Endothelial cell of umbilical vein (primary cell): ENCODE measurements around the gene ANKFN1. TPM values are rescaled to one million over a fixed set of nuclear protein-coding genes. Genes with fewer than 3 reads are reported as not detected.

ENCODE experiments used
- BruUV-seq: library from RNA; stranded (reverse); fragments of 400-500 nt; replicated peaks from 2 replicates; lab custom pipeline; 2021; lab: Mats Ljungman, UMichigan
- CTCF ChIA-PET: fragments of 300-600, 350-600 bp; sonication (Branson Sonifier 250); formaldehyde crosslinking; loops from one replicate; lab custom pipeline; 2021; ENCODE audit warnings: antibody characterized with exemption, inconsistent platforms; lab: Charles Lee
- POLR2A ChIA-PET: fragments of 300-600, 350-600 bp; sonication (Branson Sonifier 250); formaldehyde crosslinking; loops from one replicate; lab custom pipeline; 2021; ENCODE audit warnings: antibody characterized with exemption, inconsistent platforms; lab: Charles Lee
- DNase-seq: peaks from one replicate; pipeline ENCODE4 v3.0.0-alpha.2; 2011; ENCODE audit warnings: low read depth, low spot score
- FAIRE-seq: peaks from 2 replicates; lab custom pipeline; 2011; peaks lifted over from hg19 to GRCh38; lab: Jason Lieb, UNC
- H2AFZ ChIP-seq: 2 replicates; pipeline ENCODE4 v1.6.0; 2012; ENCODE audit warnings: low read depth, low read length, control low read depth, inconsistent platforms
- H3K27ac ChIP-seq: 2 replicates; pipeline ENCODE4 v1.5.1; 2011; ENCODE audit warnings: low read depth, mild to moderate bottlenecking, control low read depth, low read length, moderate library complexity; ENCODE audit not compliant: insufficient read depth
- H3K27me3 ChIP-seq, 2 experiments: 2 replicates each; pipeline versions ENCODE4 v1.6.0 to v1.6.1; 2011; ENCODE audit warnings: low read length in 2 of 2, mixed read lengths in 1 of 2; ENCODE audit not compliant: control insufficient read depth in 2 of 2, insufficient read depth in 2 of 2
- H3K36me3 ChIP-seq, 2 experiments: 2 replicates in 1 of 2; 3 replicates in 1 of 2; pipeline ENCODE4 v1.5.1; 2011; ENCODE audit warnings: low read length in 2 of 2, mild to moderate bottlenecking in 1 of 2, moderate library complexity in 1 of 2; ENCODE audit not compliant: control insufficient read depth in 2 of 2, insufficient read depth in 2 of 2; ENCODE audit errors: extremely low read depth in 1 of 2
- H3K4me1 ChIP-seq: 3 replicates; pipeline ENCODE4 v1.5.1; 2011; ENCODE audit warnings: mild to moderate bottlenecking, low read length; ENCODE audit not compliant: control insufficient read depth, insufficient read depth; ENCODE audit errors: extremely low read depth
- H3K4me2 ChIP-seq: 2 replicates; pipeline ENCODE4 v1.6.1; 2011; ENCODE audit warnings: low read length, control low read depth, mixed read lengths; ENCODE audit not compliant: insufficient read depth
- H3K4me3 ChIP-seq, 3 experiments: fragments of 200-600 bp in 1 of 3; sonication (generic), shearing (Covaris generic) in 1 of 3; replicated peaks in 1 of 3; 2 replicates each; pipeline ENCODE4 v1.5.1; 2011 to 2016; ENCODE audit warnings: control low read depth in 3 of 3, low read length in 3 of 3, mild to moderate bottlenecking in 2 of 3, inconsistent platforms in 1 of 3, low read depth in 1 of 3, moderate library complexity in 1 of 3; ENCODE audit not compliant: insufficient read depth in 1 of 3
- H3K79me2 ChIP-seq: 2 replicates; pipeline ENCODE4 v1.6.0; 2012; ENCODE audit warnings: low read length, inconsistent platforms; ENCODE audit not compliant: control insufficient read depth, insufficient read depth
- H3K9ac ChIP-seq: replicated peaks from 2 replicates; pipeline ENCODE3; 2011; ENCODE audit warnings: low read length, control low read depth; ENCODE audit not compliant: insufficient read depth; ENCODE audit errors: extremely low read depth
- H3K9me1 ChIP-seq: replicated peaks from 3 replicates; pipeline ENCODE4 v1.6.0; 2011; ENCODE audit warnings: mild to moderate bottlenecking, low read length; ENCODE audit not compliant: control insufficient read depth, insufficient read depth; ENCODE audit errors: extremely low read depth
- H3K9me3 ChIP-seq: replicated peaks from 2 replicates; pipeline ENCODE4 v1.5.1; 2012; ENCODE audit warnings: low read length, inconsistent platforms; ENCODE audit not compliant: control insufficient read depth, insufficient read depth
- H4K20me1 ChIP-seq: replicated peaks from 2 replicates; pipeline ENCODE3; 2011; ENCODE audit warnings: mild to moderate bottlenecking, low read length; ENCODE audit not compliant: control insufficient read depth, insufficient read depth; ENCODE audit errors: extremely low read depth
- EZH2 ChIP-seq: IDR thresholded peaks from 2 replicates; pipeline ENCODE4 v1.6.1; 2012; ENCODE audit warnings: borderline replicate concordance, low read depth, mild to moderate bottlenecking, moderate library complexity, low read length, inconsistent platforms; ENCODE audit not compliant: severe bottlenecking
- FOS ChIP-seq: IDR thresholded peaks from 2 replicates; pipeline ENCODE4 v1.6.1; 2011; ENCODE audit warnings: mild to moderate bottlenecking, low read length, moderate library complexity, borderline replicate concordance; ENCODE audit not compliant: insufficient read depth
- GATA2 ChIP-seq: IDR thresholded peaks from 2 replicates; pipeline ENCODE4 v1.7.0; 2011; ENCODE audit warnings: low read depth, mild to moderate bottlenecking, moderate library complexity, mixed read lengths, low read length; ENCODE audit not compliant: insufficient read length, insufficient read depth
- JUN ChIP-seq: IDR thresholded peaks from 2 replicates; pipeline ENCODE4 v1.6.1; 2011; ENCODE audit warnings: borderline replicate concordance, low read depth; ENCODE audit not compliant: insufficient read length, insufficient read depth
- MYC ChIP-seq: IDR thresholded peaks from one replicate; pipeline ENCODE4 v1.6.1; 2011; ENCODE audit warnings: mild to moderate bottlenecking, low read depth, low read length
- POLR2A ChIP-seq: IDR thresholded peaks from 2 replicates; pipeline ENCODE4 v1.6.1; 2012; ENCODE audit warnings: low read depth, mild to moderate bottlenecking, control low read depth, low read length
- POLR2AphosphoS5 ChIP-seq: IDR thresholded peaks from 2 replicates; pipeline ENCODE4 v1.6.1; 2012; ENCODE audit warnings: low read depth, mild to moderate bottlenecking, control low read depth, low read length, moderate library complexity; ENCODE audit not compliant: insufficient read depth
- dilution Hi-C: fragments of 300-500 bp; cut with MboI; formaldehyde crosslinking; loops from one replicate; pipeline ENCODE4 v1.15.0; 2019; ENCODE audit warnings: low sequenced_read_pairs; ENCODE audit not compliant: extremely low pct_ligation_motif_present
- intact Hi-C: fragments of 100-400 bp; cut with micrococcal nuclease; formaldehyde crosslinking; loops from one replicate; pipeline ENCODE4 v1.10.0; 2022
- polyA plus RNA-seq, 4 experiments: library from polyadenylated mRNA; depleted of rRNA in 3 of 4; stranded (reverse) in 3 of 4; unstranded in 1 of 4; fragments of >200 nt; gene quantifications; 2 replicates each; pipeline versions ENCODE4 v1.2.1 to v1.2.3, GENCODE V29; 2011 to 2012; ENCODE audit warnings: missing spikeins in 1 of 4
- total RNA-seq: library from RNA; stranded (reverse); gene quantifications from 2 replicates; pipeline ENCODE4 v1.2.3, GENCODE V29; 2021
- TF ChIP-seq, protein P1 (sequence below): IDR thresholded peaks from 2 replicates; pipeline ENCODE4 v1.6.1; 2011; ENCODE audit not compliant: insufficient read depth, insufficient read length
- TF ChIP-seq, protein P2 (sequence below), 2 donors: IDR thresholded peaks; 1 replicate in 1 of 2; 2 replicates in 1 of 2; pipeline ENCODE4 v1.5.1; 2011; ENCODE audit warnings: low read length in 2 of 2, mild to moderate bottlenecking in 2 of 2, moderate library complexity in 2 of 2, control low read depth in 1 of 2, inconsistent platforms in 1 of 2, low read depth in 1 of 2; ENCODE audit not compliant: insufficient read depth in 1 of 2; ENCODE audit errors: extremely low read depth in 1 of 2

Gene ANKFN1
- total and polyA plus RNA-seq, 2 donors (not counting 3 experiments of a cell fraction or from before 2014, with no cell fraction given), result 0.15 TPM; not detected in 1

DNA sequence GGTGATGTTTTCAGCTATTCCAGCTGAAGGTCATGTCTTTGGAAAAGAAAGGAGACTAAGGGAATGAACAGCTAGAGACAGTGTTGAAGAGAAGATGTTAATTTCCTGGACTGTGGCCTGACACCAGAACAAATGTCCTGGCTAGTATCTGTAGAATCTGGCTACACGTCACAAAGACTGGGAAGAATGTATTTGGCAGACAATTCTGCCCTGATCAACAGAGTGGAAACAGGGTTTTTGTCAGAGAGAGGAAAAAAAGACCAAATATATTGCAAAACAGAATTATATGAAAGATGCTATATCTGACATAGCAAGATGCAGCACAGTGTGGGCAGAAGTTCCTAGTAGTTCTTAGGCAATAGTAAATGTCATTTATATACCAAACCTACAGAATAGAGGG is 17.0 kb upstream of the ANKFN1 start:
- DNase-seq, result no peak
- no peak overlapping the region for H3K4me3 ChIP-seq
- dilution Hi-C loops, result no loop called here

More for the DNA sequence above, 17.0 kb upstream of the ANKFN1 start:
- Histone ChIP-seq H3K9ac (no peak overlapping the region), H2AFZ (no peak overlapping the region), H3K9me3 (no peaks in the 10 kb centered on the region), H4K20me1 (no peaks in the 10 kb centered on the region), H3K27me3 (peaks cover 3% of the 10 kb centered on the region in 2 experiments), H3K27ac (no peak overlapping the region), H3K36me3 (no peaks in the 10 kb centered on the region), H3K4me1 (no peaks in the 10 kb centered on the region), H3K79me2 (no peaks in the 10 kb centered on the region), H3K9me1 (no peaks in the 10 kb centered on the region), H3K4me2 (no peak overlapping the region)
- no peak for FAIRE-seq
- ChIA-PET CTCF (interaction anchor here (2.9 kb wide), 1 partner anchor 183 kb away, joined by 13 read pairs; no protein-coding TSS in a partner anchor), POLR2A (no interaction called here)
- BruUV-seq, result no TSS peak
- intact Hi-C loops, result no loop called here
- TF ChIP-seq GATA2 (no peak), MYC (no peak), POLR2A (no peak), EZH2 (no peak), FOS (no peak), POLR2AphosphoS5 (no peak), JUN (no peak)
- TF ChIP-seq, protein P1, sequence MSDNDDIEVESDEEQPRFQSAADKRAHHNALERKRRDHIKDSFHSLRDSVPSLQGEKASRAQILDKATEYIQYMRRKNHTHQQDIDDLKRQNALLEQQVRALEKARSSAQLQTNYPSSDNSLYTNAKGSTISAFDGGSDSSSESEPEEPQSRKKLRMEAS, result no peak
- TF ChIP-seq, protein P2, sequence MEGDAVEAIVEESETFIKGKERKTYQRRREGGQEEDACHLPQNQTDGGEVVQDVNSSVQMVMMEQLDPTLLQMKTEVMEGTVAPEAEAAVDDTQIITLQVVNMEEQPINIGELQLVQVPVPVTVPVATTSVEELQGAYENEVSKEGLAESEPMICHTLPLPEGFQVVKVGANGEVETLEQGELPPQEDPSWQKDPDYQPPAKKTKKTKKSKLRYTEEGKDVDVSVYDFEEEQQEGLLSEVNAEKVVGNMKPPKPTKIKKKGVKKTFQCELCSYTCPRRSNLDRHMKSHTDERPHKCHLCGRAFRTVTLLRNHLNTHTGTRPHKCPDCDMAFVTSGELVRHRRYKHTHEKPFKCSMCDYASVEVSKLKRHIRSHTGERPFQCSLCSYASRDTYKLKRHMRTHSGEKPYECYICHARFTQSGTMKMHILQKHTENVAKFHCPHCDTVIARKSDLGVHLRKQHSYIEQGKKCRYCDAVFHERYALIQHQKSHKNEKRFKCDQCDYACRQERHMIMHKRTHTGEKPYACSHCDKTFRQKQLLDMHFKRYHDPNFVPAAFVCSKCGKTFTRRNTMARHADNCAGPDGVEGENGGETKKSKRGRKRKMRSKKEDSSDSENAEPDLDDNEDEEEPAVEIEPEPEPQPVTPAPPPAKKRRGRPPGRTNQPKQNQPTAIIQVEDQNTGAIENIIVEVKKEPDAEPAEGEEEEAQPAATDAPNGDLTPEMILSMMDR (IDR thresholded peaks at IDR 0.05; ENCODE audit: extremely low read depth in 1 of 2, insufficient read depth in 1 of 2, low read depth in 1 of 2, low read length in 2 of 2), result no peak
